ENCODE data around the gene PADI6. TPM values are rescaled to one million over a fixed set of nuclear protein-coding genes. Genes with fewer than 3 reads are reported as not detected.

The PADI6 gene
- total RNA-seq, 4 donors from 2014 or later: not detected

DNA sequence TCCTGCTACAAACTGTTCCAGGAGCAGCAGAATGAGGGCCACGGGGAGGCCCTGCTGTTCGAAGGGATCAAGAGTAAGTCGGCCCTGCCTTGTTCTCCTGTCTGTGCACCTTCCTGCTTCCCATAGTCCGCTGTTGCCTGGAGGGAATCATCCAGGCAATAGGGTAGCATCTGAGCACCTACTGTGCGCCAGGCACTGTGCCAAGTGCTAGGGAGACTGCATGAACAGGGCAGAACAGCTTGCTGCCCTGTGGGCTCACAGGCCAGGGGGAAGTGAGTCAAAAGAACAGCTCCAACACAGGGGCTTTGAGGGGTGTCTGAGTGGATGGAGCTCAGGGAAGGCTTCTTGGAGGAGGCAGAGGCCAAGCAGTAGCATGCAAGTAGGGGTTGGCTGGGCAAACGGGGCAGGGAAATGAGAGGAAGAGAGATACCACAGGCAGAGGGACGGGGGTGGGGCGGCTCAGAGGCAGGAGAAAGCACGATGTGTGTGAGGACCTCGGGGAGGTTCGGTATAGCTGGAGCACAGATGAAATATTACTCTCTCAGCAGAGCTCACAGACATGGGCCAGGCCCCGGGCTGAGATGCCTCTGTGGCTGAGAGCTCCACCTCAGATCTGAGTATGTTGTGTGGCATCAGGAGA lies 15.5 kb upstream of the PADI6 start:
- H3K9me3 ChIP-seq: no peaks in the 10 kb centered on the region
- H3K27me3 ChIP-seq: peaks cover 27% of the 10 kb centered on the region
- no peak overlapping the region for H3K4me3 ChIP-seq
- H3K4me1 ChIP-seq: no peaks in the 10 kb centered on the region
- no peak for ATAC-seq
- TF ChIP-seq POLR2A (IDR thresholded peaks at IDR 0.05) (no peak), EP300 (IDR thresholded peaks at IDR 0.05) (no peak), POLR2AphosphoS5 (IDR thresholded peaks at IDR 0.05) (no peak)
- TF ChIP-seq, protein P1, sequence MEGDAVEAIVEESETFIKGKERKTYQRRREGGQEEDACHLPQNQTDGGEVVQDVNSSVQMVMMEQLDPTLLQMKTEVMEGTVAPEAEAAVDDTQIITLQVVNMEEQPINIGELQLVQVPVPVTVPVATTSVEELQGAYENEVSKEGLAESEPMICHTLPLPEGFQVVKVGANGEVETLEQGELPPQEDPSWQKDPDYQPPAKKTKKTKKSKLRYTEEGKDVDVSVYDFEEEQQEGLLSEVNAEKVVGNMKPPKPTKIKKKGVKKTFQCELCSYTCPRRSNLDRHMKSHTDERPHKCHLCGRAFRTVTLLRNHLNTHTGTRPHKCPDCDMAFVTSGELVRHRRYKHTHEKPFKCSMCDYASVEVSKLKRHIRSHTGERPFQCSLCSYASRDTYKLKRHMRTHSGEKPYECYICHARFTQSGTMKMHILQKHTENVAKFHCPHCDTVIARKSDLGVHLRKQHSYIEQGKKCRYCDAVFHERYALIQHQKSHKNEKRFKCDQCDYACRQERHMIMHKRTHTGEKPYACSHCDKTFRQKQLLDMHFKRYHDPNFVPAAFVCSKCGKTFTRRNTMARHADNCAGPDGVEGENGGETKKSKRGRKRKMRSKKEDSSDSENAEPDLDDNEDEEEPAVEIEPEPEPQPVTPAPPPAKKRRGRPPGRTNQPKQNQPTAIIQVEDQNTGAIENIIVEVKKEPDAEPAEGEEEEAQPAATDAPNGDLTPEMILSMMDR (IDR thresholded peaks at IDR 0.05): no peak
- H3K27ac ChIP-seq: no peak overlapping the region
- WGBS, 2 donors (ENCODE audit: low coverage in 1 of 2): 26 to 32% methylated on average over 6 of the region's 12 CpGs
- H3K36me3 ChIP-seq: no peaks in the 10 kb centered on the region

DNA sequence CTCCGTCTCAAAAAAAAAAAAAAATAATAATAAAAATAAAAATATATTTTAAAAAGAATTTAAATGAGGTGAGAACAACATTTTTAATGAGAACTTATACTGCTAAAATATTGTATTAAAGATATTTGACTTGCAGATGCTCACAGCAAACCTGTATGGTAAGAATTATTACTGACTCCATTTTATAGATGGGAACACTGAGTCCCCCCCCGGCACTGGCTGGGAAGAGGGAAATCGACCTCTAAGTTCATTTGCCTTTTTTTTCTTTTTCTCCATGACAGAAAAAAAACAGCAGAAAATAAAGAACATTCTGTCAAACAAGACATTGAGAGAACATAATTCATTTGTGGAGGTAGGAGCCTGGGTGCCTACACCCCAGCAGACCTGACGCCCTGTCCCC lies 13.4 kb upstream of the PADI6 start:
- Histone ChIP-seq H3K36me3 (no peaks in the 10 kb centered on the region), H3K4me3 (no peak overlapping the region), H3K9me3 (no peaks in the 10 kb centered on the region), H3K4me1 (no peaks in the 10 kb centered on the region), H3K27me3 (peaks cover 24% of the 10 kb centered on the region), H3K27ac (no peak overlapping the region)
- TF ChIP-seq EP300 (IDR thresholded peaks at IDR 0.05): no peak
- TF ChIP-seq, protein P1 (IDR thresholded peaks at IDR 0.05): no peak
- TF ChIP-seq POLR2A (IDR thresholded peaks at IDR 0.05): no peak
- no peak for TF ChIP-seq POLR2AphosphoS5 (IDR thresholded peaks at IDR 0.05)
- ATAC-seq: no peak
- WGBS, 2 donors (ENCODE audit: low coverage in 1 of 2): 62 to 83% methylated on average over 3 of the region's 4 CpGs

DNA sequence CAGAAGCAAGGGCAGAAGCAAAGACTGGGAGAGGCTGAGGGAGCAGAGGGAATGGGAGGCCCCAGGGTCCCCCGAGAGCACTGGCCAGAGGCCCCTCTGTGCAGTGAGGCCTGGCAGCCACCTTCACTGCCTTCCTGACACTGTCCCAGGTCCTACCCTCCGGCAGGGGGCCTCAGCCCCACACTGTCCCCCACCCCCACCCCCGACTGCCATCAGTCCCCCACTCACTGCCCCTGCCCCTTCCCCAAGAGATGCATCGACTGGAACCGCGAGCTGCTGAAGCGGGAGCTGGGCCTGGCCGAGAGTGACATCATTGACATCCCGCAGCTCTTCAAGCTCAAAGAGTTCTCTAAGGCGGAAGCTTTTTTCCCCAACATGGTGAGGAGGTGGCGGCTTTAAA lies 13.0 kb upstream of the PADI6 start:
- Histone ChIP-seq H3K36me3 (no peaks in the 10 kb centered on the region), H3K27ac (no peak overlapping the region), H3K27me3 (peaks cover 28% of the 10 kb centered on the region), H3K9me3 (peaks cover 0 to 1% (median 0%) of the 10 kb centered on the region in 3 donors), H3K4me3 (no peak overlapping the region), H3K4me1 (no peaks in the 10 kb centered on the region)
- ATAC-seq: no peak
- TF ChIP-seq POLR2AphosphoS5 (IDR thresholded peaks at IDR 0.05) (no peak), EP300 (IDR thresholded peaks at IDR 0.05) (no peak)
- TF ChIP-seq, protein P1 (IDR thresholded peaks at IDR 0.05): no peak
- 35% methylated on average over 3 of the region's 11 CpGs; no CpG with 5 or more reads in 1 of the 2 donors for WGBS, 2 donors (ENCODE audit: low coverage in 1 of 2)

DNA sequence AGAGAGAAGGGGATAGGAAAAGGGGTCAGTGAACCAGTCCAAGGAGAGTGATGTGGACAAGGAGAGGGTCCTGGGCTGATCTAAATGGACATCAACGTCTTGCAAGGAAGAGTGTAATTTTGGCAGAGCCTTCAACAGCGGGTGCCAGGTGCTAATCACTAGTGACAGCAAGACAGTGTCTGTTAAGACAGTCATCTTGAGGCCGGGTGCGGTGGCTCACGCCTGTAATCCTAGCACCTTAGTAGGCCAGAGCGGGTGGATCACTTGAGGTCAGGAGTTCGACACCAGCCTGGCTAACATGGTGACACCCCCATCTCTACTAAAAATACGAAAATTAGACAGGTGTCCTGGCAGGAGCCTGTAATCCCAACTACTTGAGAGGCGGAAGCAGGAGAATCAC lies 12.2 kb upstream of the PADI6 start:
- ATAC-seq: no peak
- TF ChIP-seq POLR2A (IDR thresholded peaks at IDR 0.05) (no peak), POLR2AphosphoS5 (IDR thresholded peaks at IDR 0.05) (no peak), EP300 (IDR thresholded peaks at IDR 0.05) (no peak)
- TF ChIP-seq, protein P1 (IDR thresholded peaks at IDR 0.05): no peak
- Histone ChIP-seq H3K36me3 (no peaks in the 10 kb centered on the region), H3K27ac (no peak overlapping the region), H3K4me3 (no peak overlapping the region), H3K27me3 (peaks cover 35% of the 10 kb centered on the region), H3K4me1 (no peaks in the 10 kb centered on the region), H3K9me3 (peaks cover 0 to 8% (median 0%) of the 10 kb centered on the region in 3 donors)
- WGBS, 2 donors (ENCODE audit: low coverage in 1 of 2): 77 to 97% methylated on average over 5 to 9 of the region's 9 CpGs

DNA sequence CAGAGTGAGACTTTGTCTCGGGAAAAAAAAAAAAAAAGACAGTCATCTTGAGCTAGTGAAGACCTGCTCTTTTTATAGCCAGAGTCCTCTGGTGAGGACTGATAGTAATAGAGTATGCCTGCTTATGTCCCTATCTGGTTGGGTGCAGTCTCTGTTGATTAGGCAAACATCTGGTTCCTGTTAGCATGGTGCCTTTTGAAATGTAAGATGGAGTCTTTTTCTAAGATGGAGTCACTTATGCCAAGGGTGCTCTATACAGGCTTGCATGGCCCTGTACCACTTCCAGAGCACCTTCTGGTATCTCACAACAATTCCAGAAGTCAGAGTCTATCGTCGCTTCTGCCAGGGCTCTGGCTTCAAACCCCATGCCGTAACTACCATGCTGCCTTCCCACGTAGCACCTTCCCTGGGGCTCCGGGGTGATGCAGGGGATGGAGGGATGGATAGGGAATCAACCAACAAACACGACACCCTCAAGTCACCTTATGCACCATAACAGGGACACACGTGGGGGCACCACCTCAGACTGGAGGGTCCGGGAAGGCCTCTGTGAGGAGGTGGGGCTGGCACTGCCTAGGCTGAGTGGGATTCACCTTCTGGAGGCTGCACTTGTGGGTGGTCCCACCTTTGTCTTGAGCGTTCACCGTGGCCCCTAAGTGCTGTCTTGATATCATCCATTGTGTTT lies 11.6 kb upstream of the PADI6 start:
- H3K36me3 ChIP-seq: no peaks in the 10 kb centered on the region
- WGBS, 2 donors (ENCODE audit: low coverage in 1 of 2): 87% methylated on average over 3 to 5 of the region's 11 CpGs
- TF ChIP-seq POLR2AphosphoS5 (IDR thresholded peaks at IDR 0.05) (no peak), EP300 (IDR thresholded peaks at IDR 0.05) (no peak)
- H3K4me1 ChIP-seq: no peaks in the 10 kb centered on the region
- peaks cover 0 to 8% (median 0%) of the 10 kb centered on the region in 3 donors for H3K9me3 ChIP-seq
- H3K27ac ChIP-seq: no peak overlapping the region
- H3K4me3 ChIP-seq: no peak overlapping the region
- no peak for ATAC-seq
- peaks cover 37% of the 10 kb centered on the region for H3K27me3 ChIP-seq

Measured in gastroesophageal sphincter (tissue), 4 donors.